Right atrium auricular region (tissue), 2 donors: ENCODE results near the gene MTSS2. TPM values are rescaled to one million over a fixed set of nuclear protein-coding genes. Genes with fewer than 3 reads are reported as not detected.

ENCODE experiments used
- DNase-seq: peaks from one replicate; pipeline ENCODE4 v3.0.0-alpha.2; 2019; ENCODE audit warnings: low spot score
- H3K27ac ChIP-seq, 2 donors: fragments of 200-600 bp; sonication (generic); 1 replicate in 1 of 2; 2 replicates in 1 of 2; pipeline ENCODE4 v1.5.1; 2016 to 2019
- H3K27me3 ChIP-seq, 2 donors: fragments of 200-600 bp; sonication (generic); one replicate each; pipeline versions ENCODE4 v1.5.1 to v1.6.0; 2017 to 2019
- H3K36me3 ChIP-seq: fragments of 200-600 bp; sonication (generic); one replicate; pipeline ENCODE4 v1.5.1; 2016
- H3K4me1 ChIP-seq, 2 donors: fragments of 200-600 bp; sonication (generic); one replicate each; pipeline versions ENCODE4 v1.5.1 to v1.6.0; 2017 to 2019
- H3K4me3 ChIP-seq, 2 donors: fragments of 200-600 bp; sonication (generic); 1 replicate in 1 of 2; 2 replicates in 1 of 2; pipeline ENCODE4 v1.5.1; 2017 to 2019; ENCODE audit warnings: mild to moderate bottlenecking in 1 of 2, moderate library complexity in 1 of 2
- H3K9me3 ChIP-seq, 2 donors: fragments of 200-600 bp; sonication (generic); one replicate each; pipeline ENCODE4 v1.5.1; 2019
- total RNA-seq, 2 donors: library from RNA; depleted of rRNA; stranded (reverse); fragments of >200 nt; gene quantifications; one replicate each; pipeline ENCODE4 v1.1.0, GENCODE V29; 2016
- TF ChIP-seq, protein P1 (sequence below), 2 donors: fragments of 200-600 bp; sonication (generic); IDR thresholded peaks; one replicate each; pipeline ENCODE4 v1.5.1; 2019; ENCODE audit warnings: antibody characterized with exemption in 2 of 2

MTSS2 gene
- total RNA-seq, 2 donors from 2014 or later = 35.3 to 44.7 TPM

DNA sequence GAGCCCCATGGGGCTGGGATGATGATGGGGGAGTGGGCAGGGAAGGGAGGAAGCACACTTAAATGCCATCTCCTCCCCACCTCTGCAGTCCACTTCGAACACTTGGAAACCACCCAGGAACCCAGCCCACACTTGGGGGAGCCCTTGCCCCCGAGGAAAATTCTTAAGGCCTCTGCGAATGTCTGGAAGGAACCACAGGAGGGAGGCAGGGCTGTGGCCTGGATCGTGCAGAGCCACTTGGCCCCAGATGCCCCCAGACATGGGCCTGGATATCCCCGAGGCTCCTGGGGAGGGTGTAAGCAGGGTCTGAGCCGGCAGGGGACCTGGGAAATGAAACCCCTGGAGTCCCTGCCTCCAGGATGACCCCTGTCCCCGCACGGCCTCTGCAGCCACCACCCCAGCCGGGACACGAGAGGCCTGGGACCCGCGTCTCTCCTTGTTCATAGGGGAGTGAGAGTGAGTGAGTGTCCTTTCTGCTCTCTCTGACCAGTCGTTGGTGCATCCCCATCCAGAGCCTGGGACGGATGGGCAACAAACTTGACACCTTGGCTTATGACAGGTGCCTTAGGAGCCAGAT lies 11.8 kb upstream of the MTSS2 start:
- Histone ChIP-seq H3K4me3 (no peak overlapping the region), H3K36me3 (no peaks in the 10 kb centered on the region), H3K4me1 (peaks cover 0 to 100% of the 10 kb centered on the region in 2 donors), H3K27me3 (no peaks in the 10 kb centered on the region), H3K9me3 (no peaks in the 10 kb centered on the region), H3K27ac (peak overlapping the region; percentile 85 to 93)
- TF ChIP-seq, protein P1, sequence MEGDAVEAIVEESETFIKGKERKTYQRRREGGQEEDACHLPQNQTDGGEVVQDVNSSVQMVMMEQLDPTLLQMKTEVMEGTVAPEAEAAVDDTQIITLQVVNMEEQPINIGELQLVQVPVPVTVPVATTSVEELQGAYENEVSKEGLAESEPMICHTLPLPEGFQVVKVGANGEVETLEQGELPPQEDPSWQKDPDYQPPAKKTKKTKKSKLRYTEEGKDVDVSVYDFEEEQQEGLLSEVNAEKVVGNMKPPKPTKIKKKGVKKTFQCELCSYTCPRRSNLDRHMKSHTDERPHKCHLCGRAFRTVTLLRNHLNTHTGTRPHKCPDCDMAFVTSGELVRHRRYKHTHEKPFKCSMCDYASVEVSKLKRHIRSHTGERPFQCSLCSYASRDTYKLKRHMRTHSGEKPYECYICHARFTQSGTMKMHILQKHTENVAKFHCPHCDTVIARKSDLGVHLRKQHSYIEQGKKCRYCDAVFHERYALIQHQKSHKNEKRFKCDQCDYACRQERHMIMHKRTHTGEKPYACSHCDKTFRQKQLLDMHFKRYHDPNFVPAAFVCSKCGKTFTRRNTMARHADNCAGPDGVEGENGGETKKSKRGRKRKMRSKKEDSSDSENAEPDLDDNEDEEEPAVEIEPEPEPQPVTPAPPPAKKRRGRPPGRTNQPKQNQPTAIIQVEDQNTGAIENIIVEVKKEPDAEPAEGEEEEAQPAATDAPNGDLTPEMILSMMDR (IDR thresholded peaks at IDR 0.05) = no peak
- no peak for DNase-seq

DNA sequence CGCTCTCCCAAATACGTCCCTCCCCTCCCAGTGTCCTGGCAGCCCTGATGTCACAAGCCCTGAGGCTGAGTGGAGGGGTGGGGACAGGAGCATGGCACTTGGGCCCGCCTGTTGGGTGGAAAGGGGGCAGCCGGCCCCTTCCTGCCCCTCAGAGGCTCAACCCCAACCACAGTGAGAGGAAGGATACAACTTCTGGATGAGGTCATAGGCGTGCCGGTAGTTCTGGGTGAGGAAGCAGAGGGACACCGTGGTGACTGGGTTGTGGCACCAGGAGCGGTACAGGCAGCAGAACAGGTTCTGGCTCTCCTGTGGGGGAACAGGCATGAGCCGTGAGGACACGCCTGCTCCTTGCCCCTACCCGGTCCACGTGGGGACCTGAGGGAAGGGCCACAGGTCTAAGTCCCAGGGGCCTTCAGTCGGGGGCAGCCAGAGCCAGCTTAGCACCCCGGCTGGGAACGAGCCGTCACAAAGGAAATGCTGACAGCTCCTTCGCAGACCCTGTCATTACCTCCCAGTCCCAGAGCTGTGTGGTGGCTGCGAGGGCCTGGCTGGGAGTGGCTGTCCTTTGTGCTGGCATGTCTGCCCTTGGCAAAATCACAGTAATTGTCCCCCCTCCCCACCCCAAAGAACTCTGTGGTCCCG lies 11.2 kb upstream of the MTSS2 start:
- peaks cover 0 to 100% of the 10 kb centered on the region in 2 donors for H3K4me1 ChIP-seq
- no peak overlapping the region for H3K4me3 ChIP-seq
- H3K27me3 ChIP-seq = no peaks in the 10 kb centered on the region
- H3K9me3 ChIP-seq = no peaks in the 10 kb centered on the region
- DNase-seq = no peak
- peak overlapping the region; percentile 85 to 93 for H3K27ac ChIP-seq
- TF ChIP-seq, protein P1 (IDR thresholded peaks at IDR 0.05) = no peak
- H3K36me3 ChIP-seq = no peaks in the 10 kb centered on the region

DNA sequence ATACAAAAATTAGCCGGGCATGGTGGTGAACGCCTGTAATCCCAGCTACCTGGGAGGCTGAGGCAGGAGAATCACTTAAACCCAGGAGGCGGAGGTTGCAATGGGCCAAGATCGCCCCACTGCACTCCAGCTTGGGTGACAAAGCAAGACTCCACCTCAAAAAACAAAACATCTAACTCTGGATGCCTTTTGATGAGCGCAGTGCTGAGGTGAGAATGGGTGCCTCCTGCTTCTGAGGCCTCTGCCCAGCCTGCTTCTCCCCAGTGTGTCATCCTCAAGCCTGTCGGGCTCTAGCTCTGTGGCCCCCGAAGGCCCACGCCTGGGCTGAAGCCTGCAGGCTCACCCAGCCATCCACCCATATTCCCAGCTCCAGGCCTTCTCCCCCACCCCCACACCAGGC lies 10.5 kb upstream of the MTSS2 start:
- no peaks in the 10 kb centered on the region for H3K9me3 ChIP-seq
- peaks cover 0 to 100% of the 10 kb centered on the region in 2 donors for H3K4me1 ChIP-seq
- H3K4me3 ChIP-seq = no peak overlapping the region
- no peaks in the 10 kb centered on the region for H3K36me3 ChIP-seq
- no peak for DNase-seq
- TF ChIP-seq, protein P1 (IDR thresholded peaks at IDR 0.05) = no peak
- H3K27ac ChIP-seq = peak overlapping the region; percentile 85 to 93
- H3K27me3 ChIP-seq = no peaks in the 10 kb centered on the region

DNA sequence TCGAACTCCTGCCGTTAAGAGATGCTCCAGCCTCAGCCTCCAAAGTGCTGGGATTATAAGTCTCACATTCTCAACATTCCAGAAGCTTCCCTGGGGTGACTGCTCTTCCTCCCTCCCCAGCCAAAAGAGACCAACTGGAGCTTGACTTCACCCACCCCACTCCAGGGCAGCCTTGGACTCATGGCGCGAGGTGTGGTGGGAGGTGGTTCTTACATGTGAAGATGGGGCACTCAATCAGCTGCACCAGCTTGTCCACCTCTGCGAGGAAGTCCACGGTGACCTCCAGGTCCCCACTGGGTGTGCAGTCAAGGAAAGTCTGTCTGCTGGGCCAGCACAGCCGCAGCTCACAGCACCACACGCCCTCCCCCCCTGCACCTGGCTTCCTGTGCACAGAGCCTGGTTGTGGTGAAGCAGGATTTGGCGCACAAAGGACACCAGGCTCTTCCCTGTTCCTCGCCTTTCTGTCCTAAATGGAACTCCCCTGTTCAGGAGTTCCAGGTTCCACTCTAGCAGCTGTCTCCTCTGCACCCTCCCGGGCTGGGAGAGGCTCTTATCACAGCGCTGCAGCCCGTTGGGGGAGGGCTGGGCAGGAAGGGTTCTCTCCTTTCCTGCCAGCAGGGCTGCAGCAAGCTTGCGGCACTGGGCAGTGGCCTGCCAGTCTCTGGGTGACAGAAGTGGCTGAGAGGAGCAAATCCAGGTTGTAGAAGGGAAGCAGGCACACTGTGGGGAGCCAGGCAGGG lies 9.6 kb upstream of the MTSS2 start:
- DNase-seq = no peak
- Histone ChIP-seq H3K4me1 (peaks cover 0 to 100% of the 10 kb centered on the region in 2 donors), H3K4me3 (no peak overlapping the region), H3K9me3 (no peaks in the 10 kb centered on the region), H3K36me3 (no peaks in the 10 kb centered on the region), H3K27ac (peak overlapping the region; percentile 85 to 93), H3K27me3 (no peaks in the 10 kb centered on the region)
- TF ChIP-seq, protein P1 (IDR thresholded peaks at IDR 0.05) = no peak

DNA sequence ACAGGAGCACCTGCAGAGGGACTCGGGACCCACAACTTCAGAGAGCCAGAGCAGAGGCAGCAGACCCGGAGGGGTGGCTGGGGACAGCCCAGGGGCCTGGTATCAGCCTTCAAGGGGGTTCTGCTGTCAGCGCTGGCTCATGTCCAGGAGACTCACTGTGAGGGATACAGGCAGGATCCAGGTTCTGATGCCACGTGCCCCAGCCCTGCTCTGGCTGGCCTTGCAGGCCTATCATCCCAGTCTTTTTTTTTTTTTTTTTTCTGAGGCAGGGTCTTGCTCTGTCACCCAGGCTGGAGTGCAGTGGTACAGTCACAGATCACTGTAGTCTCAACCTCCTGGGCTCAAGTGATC lies 9.0 kb upstream of the MTSS2 start:
- Histone ChIP-seq H3K36me3 (no peaks in the 10 kb centered on the region), H3K4me3 (no peak overlapping the region), H3K27ac (peak overlapping the region; percentile 85 to 93), H3K4me1 (peaks cover 0 to 100% of the 10 kb centered on the region in 2 donors), H3K9me3 (no peaks in the 10 kb centered on the region), H3K27me3 (no peaks in the 10 kb centered on the region)
- TF ChIP-seq, protein P1 (IDR thresholded peaks at IDR 0.05) = no peak
- no peak for DNase-seq
